GM23338 (cell line): ENCODE results near the gene TMEM225B. TPM values are rescaled to one million over a fixed set of nuclear protein-coding genes. Genes with fewer than 3 reads are reported as not detected.

Experiments
- JUNB ChIP-seq: IDR thresholded peaks from one replicate; pipeline ENCODE4 v1.6.1; 2016; ENCODE audit warnings: antibody characterized with exemption; ENCODE audit not compliant: unreplicated experiment
- NANOG ChIP-seq: IDR thresholded peaks from 2 replicates; pipeline ENCODE4 v1.6.1; 2016; ENCODE audit warnings: antibody characterized with exemption, borderline replicate concordance
- POLR2AphosphoS5 ChIP-seq: IDR thresholded peaks from 2 replicates; pipeline ENCODE4 v1.6.1; 2016; ENCODE audit warnings: antibody characterized with exemption, low read depth
- polyA plus RNA-seq: library from polyadenylated mRNA; unstranded; fragments of >200 nt; fragmentation: Nextera tagmentation; extraction: Ambion mirVana; gene quantifications from 2 replicates; pipeline ENCODE4 v1.2.1, GENCODE V29; 2016
- total RNA-seq: library from RNA; depleted of rRNA; stranded (reverse); fragments of >200 nt; shearing (Covaris generic); gene quantifications from 2 replicates; pipeline ENCODE4 v1.2.3, GENCODE V29; 2014
- TF ChIP-seq, protein P1 (sequence below): fragments of 250-450 bp; sonication (Bioruptor Pico); IDR thresholded peaks from 2 replicates; pipeline ENCODE4 v1.5.0; 2020; ENCODE audit warnings: mild to moderate bottlenecking, moderate library complexity
- TF ChIP-seq, protein P2 (sequence below), 2 experiments: fragments of 200-600 bp in 1 of 2; sonication (generic) in 1 of 2; conservative IDR thresholded peaks; 2 replicates each; pipeline versions ENCODE4 v1.5.1 to v1.6.1; 2016 to 2017; ENCODE audit warnings: antibody characterized with exemption in 2 of 2, low read depth in 2 of 2, mild to moderate bottlenecking in 2 of 2, moderate library complexity in 1 of 2
- TF ChIP-seq, protein P3 (sequence below): IDR thresholded peaks from one replicate; pipeline ENCODE4 v1.6.1; 2018; ENCODE audit warnings: antibody characterized with exemption; ENCODE audit not compliant: unreplicated experiment

TMEM225B gene
- total and polyA plus RNA-seq, 2 experiments from 2014 or later: 0.45 TPM; not detected in 1

DNA sequence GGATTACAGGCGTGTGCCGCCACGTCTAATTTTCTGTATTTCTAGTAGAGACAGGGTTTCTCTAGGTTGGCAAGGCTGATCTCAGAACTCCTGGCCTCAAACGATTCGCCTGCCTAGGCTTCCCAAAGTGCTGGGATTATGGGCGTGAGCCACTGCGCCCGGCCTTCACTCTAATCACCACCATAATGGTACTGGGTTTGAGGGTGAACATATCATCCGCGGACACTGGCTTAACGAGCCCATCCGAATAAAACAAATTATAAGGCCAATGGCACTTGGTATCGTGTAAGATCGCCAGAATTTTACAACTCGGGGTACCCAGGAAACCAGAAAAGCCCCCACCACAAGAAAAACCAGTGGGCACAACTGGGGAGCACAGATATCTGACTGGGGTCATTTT, 46.7 kb upstream of the TMEM225B start (continued):
- TF ChIP-seq, protein P1, sequence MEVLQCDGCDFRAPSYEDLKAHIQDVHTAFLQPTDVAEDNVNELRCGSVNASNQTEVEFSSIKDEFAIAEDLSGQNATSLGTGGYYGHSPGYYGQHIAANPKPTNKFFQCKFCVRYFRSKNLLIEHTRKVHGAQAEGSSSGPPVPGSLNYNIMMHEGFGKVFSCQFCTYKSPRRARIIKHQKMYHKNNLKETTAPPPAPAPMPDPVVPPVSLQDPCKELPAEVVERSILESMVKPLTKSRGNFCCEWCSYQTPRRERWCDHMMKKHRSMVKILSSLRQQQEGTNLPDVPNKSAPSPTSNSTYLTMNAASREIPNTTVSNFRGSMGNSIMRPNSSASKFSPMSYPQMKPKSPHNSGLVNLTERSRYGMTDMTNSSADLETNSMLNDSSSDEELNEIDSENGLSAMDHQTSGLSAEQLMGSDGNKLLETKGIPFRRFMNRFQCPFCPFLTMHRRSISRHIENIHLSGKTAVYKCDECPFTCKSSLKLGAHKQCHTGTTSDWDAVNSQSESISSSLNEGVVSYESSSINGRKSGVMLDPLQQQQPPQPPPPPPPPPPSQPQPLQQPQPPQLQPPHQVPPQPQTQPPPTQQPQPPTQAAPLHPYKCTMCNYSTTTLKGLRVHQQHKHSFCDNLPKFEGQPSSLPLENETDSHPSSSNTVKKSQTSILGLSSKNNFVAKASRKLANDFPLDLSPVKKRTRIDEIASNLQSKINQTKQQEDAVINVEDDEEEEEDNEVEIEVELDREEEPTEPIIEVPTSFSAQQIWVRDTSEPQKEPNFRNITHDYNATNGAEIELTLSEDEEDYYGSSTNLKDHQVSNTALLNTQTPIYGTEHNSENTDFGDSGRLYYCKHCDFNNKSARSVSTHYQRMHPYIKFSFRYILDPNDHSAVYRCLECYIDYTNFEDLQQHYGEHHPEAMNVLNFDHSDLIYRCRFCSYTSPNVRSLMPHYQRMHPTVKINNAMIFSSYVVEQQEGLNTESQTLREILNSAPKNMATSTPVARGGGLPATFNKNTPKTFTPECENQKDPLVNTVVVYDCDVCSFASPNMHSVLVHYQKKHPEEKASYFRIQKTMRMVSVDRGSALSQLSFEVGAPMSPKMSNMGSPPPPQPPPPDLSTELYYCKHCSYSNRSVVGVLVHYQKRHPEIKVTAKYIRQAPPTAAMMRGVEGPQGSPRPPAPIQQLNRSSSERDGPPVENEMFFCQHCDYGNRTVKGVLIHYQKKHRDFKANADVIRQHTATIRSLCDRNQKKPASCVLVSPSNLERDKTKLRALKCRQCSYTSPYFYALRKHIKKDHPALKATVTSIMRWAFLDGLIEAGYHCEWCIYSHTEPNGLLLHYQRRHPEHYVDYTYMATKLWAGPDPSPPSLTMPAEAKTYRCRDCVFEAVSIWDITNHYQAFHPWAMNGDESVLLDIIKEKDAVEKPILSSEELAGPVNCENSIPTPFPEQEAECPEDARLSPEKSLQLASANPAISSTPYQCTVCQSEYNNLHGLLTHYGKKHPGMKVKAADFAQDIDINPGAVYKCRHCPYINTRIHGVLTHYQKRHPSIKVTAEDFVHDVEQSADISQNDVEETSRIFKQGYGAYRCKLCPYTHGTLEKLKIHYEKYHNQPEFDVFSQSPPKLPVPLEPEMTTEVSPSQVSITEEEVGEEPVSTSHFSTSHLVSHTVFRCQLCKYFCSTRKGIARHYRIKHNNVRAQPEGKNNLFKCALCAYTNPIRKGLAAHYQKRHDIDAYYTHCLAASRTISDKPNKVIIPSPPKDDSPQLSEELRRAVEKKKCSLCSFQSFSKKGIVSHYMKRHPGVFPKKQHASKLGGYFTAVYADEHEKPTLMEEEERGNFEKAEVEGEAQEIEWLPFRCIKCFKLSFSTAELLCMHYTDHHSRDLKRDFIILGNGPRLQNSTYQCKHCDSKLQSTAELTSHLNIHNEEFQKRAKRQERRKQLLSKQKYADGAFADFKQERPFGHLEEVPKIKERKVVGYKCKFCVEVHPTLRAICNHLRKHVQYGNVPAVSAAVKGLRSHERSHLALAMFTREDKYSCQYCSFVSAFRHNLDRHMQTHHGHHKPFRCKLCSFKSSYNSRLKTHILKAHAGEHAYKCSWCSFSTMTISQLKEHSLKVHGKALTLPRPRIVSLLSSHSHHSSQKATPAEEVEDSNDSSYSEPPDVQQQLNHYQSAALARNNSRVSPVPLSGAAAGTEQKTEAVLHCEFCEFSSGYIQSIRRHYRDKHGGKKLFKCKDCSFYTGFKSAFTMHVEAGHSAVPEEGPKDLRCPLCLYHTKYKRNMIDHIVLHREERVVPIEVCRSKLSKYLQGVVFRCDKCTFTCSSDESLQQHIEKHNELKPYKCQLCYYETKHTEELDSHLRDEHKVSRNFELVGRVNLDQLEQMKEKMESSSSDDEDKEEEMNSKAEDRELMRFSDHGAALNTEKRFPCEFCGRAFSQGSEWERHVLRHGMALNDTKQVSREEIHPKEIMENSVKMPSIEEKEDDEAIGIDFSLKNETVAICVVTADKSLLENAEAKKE (CRISPR knock-in tag): no peak
- TF ChIP-seq NANOG (no peak), JUNB (no peak), POLR2AphosphoS5 (no peak)
- TF ChIP-seq, protein P2, sequence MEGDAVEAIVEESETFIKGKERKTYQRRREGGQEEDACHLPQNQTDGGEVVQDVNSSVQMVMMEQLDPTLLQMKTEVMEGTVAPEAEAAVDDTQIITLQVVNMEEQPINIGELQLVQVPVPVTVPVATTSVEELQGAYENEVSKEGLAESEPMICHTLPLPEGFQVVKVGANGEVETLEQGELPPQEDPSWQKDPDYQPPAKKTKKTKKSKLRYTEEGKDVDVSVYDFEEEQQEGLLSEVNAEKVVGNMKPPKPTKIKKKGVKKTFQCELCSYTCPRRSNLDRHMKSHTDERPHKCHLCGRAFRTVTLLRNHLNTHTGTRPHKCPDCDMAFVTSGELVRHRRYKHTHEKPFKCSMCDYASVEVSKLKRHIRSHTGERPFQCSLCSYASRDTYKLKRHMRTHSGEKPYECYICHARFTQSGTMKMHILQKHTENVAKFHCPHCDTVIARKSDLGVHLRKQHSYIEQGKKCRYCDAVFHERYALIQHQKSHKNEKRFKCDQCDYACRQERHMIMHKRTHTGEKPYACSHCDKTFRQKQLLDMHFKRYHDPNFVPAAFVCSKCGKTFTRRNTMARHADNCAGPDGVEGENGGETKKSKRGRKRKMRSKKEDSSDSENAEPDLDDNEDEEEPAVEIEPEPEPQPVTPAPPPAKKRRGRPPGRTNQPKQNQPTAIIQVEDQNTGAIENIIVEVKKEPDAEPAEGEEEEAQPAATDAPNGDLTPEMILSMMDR (conservative IDR thresholded peaks at IDR 0.05; ENCODE audit: low read depth in 2 of 2): no peak
- TF ChIP-seq, protein P3, sequence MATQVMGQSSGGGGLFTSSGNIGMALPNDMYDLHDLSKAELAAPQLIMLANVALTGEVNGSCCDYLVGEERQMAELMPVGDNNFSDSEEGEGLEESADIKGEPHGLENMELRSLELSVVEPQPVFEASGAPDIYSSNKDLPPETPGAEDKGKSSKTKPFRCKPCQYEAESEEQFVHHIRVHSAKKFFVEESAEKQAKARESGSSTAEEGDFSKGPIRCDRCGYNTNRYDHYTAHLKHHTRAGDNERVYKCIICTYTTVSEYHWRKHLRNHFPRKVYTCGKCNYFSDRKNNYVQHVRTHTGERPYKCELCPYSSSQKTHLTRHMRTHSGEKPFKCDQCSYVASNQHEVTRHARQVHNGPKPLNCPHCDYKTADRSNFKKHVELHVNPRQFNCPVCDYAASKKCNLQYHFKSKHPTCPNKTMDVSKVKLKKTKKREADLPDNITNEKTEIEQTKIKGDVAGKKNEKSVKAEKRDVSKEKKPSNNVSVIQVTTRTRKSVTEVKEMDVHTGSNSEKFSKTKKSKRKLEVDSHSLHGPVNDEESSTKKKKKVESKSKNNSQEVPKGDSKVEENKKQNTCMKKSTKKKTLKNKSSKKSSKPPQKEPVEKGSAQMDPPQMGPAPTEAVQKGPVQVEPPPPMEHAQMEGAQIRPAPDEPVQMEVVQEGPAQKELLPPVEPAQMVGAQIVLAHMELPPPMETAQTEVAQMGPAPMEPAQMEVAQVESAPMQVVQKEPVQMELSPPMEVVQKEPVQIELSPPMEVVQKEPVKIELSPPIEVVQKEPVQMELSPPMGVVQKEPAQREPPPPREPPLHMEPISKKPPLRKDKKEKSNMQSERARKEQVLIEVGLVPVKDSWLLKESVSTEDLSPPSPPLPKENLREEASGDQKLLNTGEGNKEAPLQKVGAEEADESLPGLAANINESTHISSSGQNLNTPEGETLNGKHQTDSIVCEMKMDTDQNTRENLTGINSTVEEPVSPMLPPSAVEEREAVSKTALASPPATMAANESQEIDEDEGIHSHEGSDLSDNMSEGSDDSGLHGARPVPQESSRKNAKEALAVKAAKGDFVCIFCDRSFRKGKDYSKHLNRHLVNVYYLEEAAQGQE: no peak
